Measurements from ENCODE around the gene GNL1. TPM values are rescaled to one million over a fixed set of nuclear protein-coding genes. Genes with fewer than 3 reads are reported as not detected.

The GNL1 gene
- total and polyA plus RNA-seq, 2 of the 8 experiments (the other 6 are each of a cell fraction or from before 2014, with no cell fraction given): 42.4 to 67.8 TPM

DNA sequence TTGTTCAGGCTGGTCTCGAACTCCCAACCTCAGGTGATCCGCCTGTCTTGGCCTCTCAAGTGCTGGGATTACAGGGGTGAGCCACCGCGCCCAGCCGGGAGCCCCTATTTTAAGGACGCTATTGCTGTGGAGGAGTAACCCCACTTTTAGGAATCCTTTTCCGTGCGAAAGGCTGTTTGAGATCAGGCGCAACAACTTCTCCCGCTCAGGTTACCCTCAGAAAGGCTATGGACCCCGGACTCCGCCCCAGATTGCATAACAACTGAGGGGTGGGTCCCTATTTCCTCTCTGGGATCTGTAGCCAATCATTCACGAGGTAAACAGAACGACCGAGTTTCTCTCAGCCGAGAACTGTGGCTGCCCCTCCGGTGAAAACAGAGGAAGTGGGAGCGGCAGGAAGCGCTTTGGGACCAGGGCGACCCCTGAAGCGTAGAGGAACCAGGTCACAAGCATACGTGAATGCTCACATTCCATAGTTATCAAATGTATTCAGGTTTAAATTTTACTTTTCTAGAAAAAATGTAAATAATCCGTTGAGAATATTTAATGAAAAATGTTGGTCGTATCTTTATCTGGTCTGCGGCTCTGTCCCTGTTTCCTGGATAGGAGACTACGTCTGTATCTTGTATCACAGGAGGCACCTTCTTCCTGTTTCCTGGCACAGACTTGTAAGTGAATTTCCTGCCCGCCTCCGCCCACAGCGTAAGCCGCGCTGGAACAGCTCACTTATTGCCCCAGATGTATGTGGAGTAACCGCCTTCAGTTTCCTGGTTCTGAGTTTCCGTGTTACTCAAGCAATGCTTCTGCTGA is 40.1 kb downstream of the GNL1 start (continued):
- TF ChIP-seq RXRA (IDR thresholded peaks at IDR 0.05; ENCODE audit: insufficient read depth, low read depth, low read length) (no peak), HDAC6 (IDR thresholded peaks at IDR 0.05; ENCODE audit: low read depth, low read length) (no peak), KDM4A (IDR thresholded peaks at IDR 0.05; ENCODE audit: low read depth, low read length, severe bottlenecking) (no peak), CBX8 (IDR thresholded peaks at IDR 0.05; ENCODE audit: borderline replicate concordance, low read depth, low read length) (no peak), CHD1 (IDR thresholded peaks at IDR 0.05; ENCODE audit: low read depth, low read length) (no peak), NANOG (IDR thresholded peaks at IDR 0.05; ENCODE audit: insufficient read depth, low read depth, low read length, poor library complexity, severe bottlenecking) (no peak), HDAC2 (IDR thresholded peaks at IDR 0.05; ENCODE audit: borderline replicate concordance in 1 of 2, low read depth in 2 of 2, low read length in 2 of 2) (no peak), SP2 (IDR thresholded peaks at IDR 0.05; ENCODE audit: low read length) (no peak), RNF2 (IDR thresholded peaks at IDR 0.05; ENCODE audit: borderline replicate concordance, low read depth, low read length, missing control alignments, poor library complexity, severe bottlenecking) (no peak), BRCA1 (IDR thresholded peaks at IDR 0.05; ENCODE audit: low read depth, low read length) (no peak), JUN (IDR thresholded peaks at IDR 0.05; ENCODE audit: low read depth, low read length) (no peak), BCL11A (IDR thresholded peaks at IDR 0.05; ENCODE audit: low read depth in 2 of 2, low read length in 2 of 2) (no peak), CBX5 (IDR thresholded peaks at IDR 0.05; ENCODE audit: low read depth, low read length) (no peak), SP1 (IDR thresholded peaks at IDR 0.05; ENCODE audit: low read depth, low read length) (0 out of 2 replicates have a peak, but pooled peaks have one; percentile 11), POLR2AphosphoS5 (IDR thresholded peaks at IDR 0.05; ENCODE audit: low read depth, low read length) (no peak; the same call in 1 of the 2 replicates), CREB1 (IDR thresholded peaks at IDR 0.05) (no peak), POU5F1 (IDR thresholded peaks at IDR 0.05; ENCODE audit: low read depth, low read length) (no peak), KDM5A (IDR thresholded peaks at IDR 0.05; ENCODE audit: low read length) (no peak), EZH2 (IDR thresholded peaks at IDR 0.05; ENCODE audit: low read depth, low read length, severe bottlenecking) (no peak), TAF1 (IDR thresholded peaks at IDR 0.05; ENCODE audit: low read depth, low read length) (peak; percentile 82), ASH2L (IDR thresholded peaks at IDR 0.05; ENCODE audit: low read length) (no peak)
- TF ChIP-seq, protein P1, sequence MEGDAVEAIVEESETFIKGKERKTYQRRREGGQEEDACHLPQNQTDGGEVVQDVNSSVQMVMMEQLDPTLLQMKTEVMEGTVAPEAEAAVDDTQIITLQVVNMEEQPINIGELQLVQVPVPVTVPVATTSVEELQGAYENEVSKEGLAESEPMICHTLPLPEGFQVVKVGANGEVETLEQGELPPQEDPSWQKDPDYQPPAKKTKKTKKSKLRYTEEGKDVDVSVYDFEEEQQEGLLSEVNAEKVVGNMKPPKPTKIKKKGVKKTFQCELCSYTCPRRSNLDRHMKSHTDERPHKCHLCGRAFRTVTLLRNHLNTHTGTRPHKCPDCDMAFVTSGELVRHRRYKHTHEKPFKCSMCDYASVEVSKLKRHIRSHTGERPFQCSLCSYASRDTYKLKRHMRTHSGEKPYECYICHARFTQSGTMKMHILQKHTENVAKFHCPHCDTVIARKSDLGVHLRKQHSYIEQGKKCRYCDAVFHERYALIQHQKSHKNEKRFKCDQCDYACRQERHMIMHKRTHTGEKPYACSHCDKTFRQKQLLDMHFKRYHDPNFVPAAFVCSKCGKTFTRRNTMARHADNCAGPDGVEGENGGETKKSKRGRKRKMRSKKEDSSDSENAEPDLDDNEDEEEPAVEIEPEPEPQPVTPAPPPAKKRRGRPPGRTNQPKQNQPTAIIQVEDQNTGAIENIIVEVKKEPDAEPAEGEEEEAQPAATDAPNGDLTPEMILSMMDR (IDR thresholded peaks at IDR 0.05; ENCODE audit: control extremely low read depth in 1 of 3, insufficient read depth in 1 of 3, low read depth in 1 of 3, low read length in 3 of 3): no peak

All from H1 (cell line).